ENCODE measurements around the gene PDK4. TPM values are rescaled to one million over a fixed set of nuclear protein-coding genes. Genes with fewer than 3 reads are reported as not detected.

The PDK4 gene
- total and polyA plus RNA-seq, 9 of the 15 experiments (the other 6 are each of a cell fraction or from before 2014, with no cell fraction given): 0.03 to 0.24 (median 0.08) TPM; not detected in 2

DNA sequence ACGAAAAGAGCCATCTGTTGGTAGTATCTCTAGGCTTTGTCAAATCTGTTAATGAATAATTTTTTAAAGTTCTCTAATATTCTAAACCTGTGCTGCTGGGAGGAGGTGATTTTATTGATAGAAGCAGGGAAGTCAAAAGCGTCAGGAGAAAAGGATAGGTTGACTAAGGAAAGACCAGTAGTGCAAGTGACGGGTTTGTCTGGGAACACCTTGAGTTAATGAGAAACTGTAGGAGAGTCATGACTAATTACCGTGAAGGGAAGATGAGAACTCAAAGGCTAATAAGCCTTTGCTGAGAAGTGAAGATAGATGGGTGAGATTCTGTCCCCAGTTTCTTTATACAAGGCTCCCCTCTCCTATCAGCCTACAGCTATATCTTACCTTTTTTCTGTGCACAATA lies 5.0 kb upstream of the PDK4 start:
- no TSS peak for BruUV-seq (replicated peaks)
- Histone ChIP-seq H3K4me1 (replicated peaks in 1 of 2; ENCODE audit: control insufficient read depth in 2 of 2, insufficient read depth in 2 of 2, low read length in 2 of 2) (peaks cover 0 to 8% of the 10 kb centered on the region in 2 experiments; a peak in 2 of 5 replicates), H3K9me1 (ENCODE audit: control insufficient read depth, insufficient read depth, low read length) (no peaks in the 10 kb centered on the region), H3K27ac (ENCODE audit: extremely low read depth, low read depth, low read length) (no peak overlapping the region), H3K27me3 (ENCODE audit: control insufficient read depth in 2 of 2, insufficient read depth in 2 of 2, low read length in 2 of 2) (peaks cover 7% of the 10 kb centered on the region in 2 experiments; a peak in 4 of 5 replicates), H3K4me2 (ENCODE audit: insufficient read depth, low read length) (no peak overlapping the region), H3K9ac (ENCODE audit: insufficient read depth in 1 of 2, low read depth in 2 of 2, low read length in 2 of 2) (no peak overlapping the region), H3K79me2 (ENCODE audit: control insufficient read depth, insufficient read depth, low read length) (no peaks in the 10 kb centered on the region), H2AFZ (ENCODE audit: low read depth, low read length) (no peak overlapping the region), H3K9me3 (replicated peaks; ENCODE audit: control insufficient read depth, insufficient read depth, low read depth, low read length) (no peaks in the 10 kb centered on the region; the same call in 1 of the 2 replicates), H4K20me1 (replicated peaks; ENCODE audit: control insufficient read depth, insufficient read depth, low read length) (no peaks in the 10 kb centered on the region), H3K4me3 (no peak overlapping the region), H3K36me3 (ENCODE audit: control insufficient read depth, insufficient read depth, low read length) (no peaks in the 10 kb centered on the region)
- POLR2A ChIA-PET: no interaction called here
- in situ Hi-C loops (cut with MboI): no loop called here
- FAIRE-seq (no peak), ATAC-seq (no peak), DNase-seq (ENCODE audit: extremely low read depth in 1 of 4, low spot score in 3 of 4) (no peak)
- CTCF ChIA-PET (ENCODE audit: low intra/inter-chr PET ratio): no interaction called here
- intact Hi-C loops (cut with micrococcal nuclease): no loop called here
- 3% methylated on average over 4 of the region's 4 CpGs for WGBS (ENCODE audit: insufficient coverage, low coverage, missing lambda C conversion rate)
- TF ChIP-seq HNRNPLL (IDR thresholded peaks at IDR 0.05; ENCODE audit: low read depth, low read length, poor library complexity, severe bottlenecking) (no peak), NEUROD1 (IDR thresholded peaks at IDR 0.05; ENCODE audit: borderline replicate concordance, low read depth, low read length, partially characterized antibody) (no peak), ERF (CRISPR knock-in tag; IDR thresholded peaks at IDR 0.05) (no peak)
- TF ChIP-seq, protein P1, sequence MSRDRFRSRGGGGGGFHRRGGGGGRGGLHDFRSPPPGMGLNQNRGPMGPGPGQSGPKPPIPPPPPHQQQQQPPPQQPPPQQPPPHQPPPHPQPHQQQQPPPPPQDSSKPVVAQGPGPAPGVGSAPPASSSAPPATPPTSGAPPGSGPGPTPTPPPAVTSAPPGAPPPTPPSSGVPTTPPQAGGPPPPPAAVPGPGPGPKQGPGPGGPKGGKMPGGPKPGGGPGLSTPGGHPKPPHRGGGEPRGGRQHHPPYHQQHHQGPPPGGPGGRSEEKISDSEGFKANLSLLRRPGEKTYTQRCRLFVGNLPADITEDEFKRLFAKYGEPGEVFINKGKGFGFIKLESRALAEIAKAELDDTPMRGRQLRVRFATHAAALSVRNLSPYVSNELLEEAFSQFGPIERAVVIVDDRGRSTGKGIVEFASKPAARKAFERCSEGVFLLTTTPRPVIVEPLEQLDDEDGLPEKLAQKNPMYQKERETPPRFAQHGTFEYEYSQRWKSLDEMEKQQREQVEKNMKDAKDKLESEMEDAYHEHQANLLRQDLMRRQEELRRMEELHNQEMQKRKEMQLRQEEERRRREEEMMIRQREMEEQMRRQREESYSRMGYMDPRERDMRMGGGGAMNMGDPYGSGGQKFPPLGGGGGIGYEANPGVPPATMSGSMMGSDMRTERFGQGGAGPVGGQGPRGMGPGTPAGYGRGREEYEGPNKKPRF (IDR thresholded peaks at IDR 0.05; ENCODE audit: low read depth, low read length): no peak
- TF ChIP-seq, protein P2, sequence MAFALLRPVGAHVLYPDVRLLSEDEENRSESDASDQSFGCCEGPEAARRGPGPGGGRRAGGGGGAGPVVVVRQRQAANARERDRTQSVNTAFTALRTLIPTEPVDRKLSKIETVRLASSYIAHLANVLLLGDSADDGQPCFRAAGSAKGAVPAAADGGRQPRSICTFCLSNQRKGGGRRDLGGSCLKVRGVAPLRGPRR (CRISPR knock-in tag; IDR thresholded peaks at IDR 0.05): no peak

Measured in K562 (cell line).